Liver (tissue), 3 donors: Measurements from ENCODE around the gene BCL7B.

ENCODE experiments used
- FOXA1 ChIP-seq: IDR thresholded peaks from 2 replicates; pipeline ENCODE4 v1.6.1; 2016; ENCODE audit warnings: antibody characterized with exemption
- HNF4G ChIP-seq: IDR thresholded peaks from 2 replicates; pipeline ENCODE4 v1.6.1; 2016; ENCODE audit warnings: antibody characterized with exemption
- JUND ChIP-seq, 2 donors: IDR thresholded peaks; 2 replicates each; pipeline ENCODE4 v1.6.1; 2016; ENCODE audit warnings: antibody characterized with exemption in 2 of 2
- RAD21 ChIP-seq, 2 donors: IDR thresholded peaks; 2 replicates each; pipeline ENCODE4 v1.6.1; 2016; ENCODE audit warnings: antibody characterized with exemption in 2 of 2, mild to moderate bottlenecking in 2 of 2
- RXRA ChIP-seq, 2 donors: IDR thresholded peaks; 2 replicates each; pipeline ENCODE4 v1.6.1; 2017 to 2018; ENCODE audit warnings: antibody characterized with exemption in 2 of 2, mild to moderate bottlenecking in 1 of 2
- TAF1 ChIP-seq: conservative IDR thresholded peaks from 2 replicates; pipeline ENCODE4 v1.6.1; 2016; ENCODE audit warnings: antibody characterized with exemption, mild to moderate bottlenecking
- YY1 ChIP-seq: IDR thresholded peaks from 2 replicates; pipeline ENCODE4 v1.6.1; 2016; ENCODE audit warnings: antibody characterized with exemption, mild to moderate bottlenecking
- TF ChIP-seq, protein P1 (sequence below): fragments of 150-350 bp; IDR thresholded peaks from 2 replicates; pipeline ENCODE4 v1.5.1; 2017; ENCODE audit warnings: improper control_type of control experiment, low read depth, low read length; ENCODE audit not compliant: missing input control
- TF ChIP-seq, protein P2 (sequence below): IDR thresholded peaks from 2 replicates; pipeline ENCODE4 v1.6.1; 2016; ENCODE audit warnings: antibody characterized with exemption
- TF ChIP-seq, protein P3 (sequence below): IDR thresholded peaks from 2 replicates; pipeline ENCODE4 v1.6.1; 2016; ENCODE audit warnings: antibody characterized with exemption, mild to moderate bottlenecking
- TF ChIP-seq, protein P4 (sequence below): IDR thresholded peaks from 2 replicates; pipeline ENCODE4 v1.6.1; 2016; ENCODE audit warnings: antibody characterized with exemption
- donor health status: healthy.
- donor health status: healthy.

DNA sequence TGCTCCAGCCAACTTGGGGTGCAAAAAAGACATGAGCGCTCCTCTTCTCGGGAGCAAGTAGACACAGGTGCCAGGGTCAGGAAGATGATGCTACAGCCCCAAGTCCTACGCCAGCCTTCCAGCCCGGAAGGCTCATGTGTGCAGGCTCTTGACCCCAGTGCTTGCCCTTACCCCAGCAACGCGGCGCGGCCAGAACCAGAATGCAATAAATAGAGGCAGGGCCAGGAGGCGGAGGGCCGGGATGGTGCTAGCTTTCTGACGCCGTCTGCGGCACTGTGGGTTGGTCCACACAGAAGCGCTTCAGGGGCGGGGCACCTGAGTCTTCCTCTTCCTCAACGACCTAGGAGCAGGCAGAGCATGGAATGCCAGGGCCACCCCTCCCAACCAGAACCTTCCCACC, 20.4 kb downstream of the BCL7B start:
- TF ChIP-seq, protein P1, sequence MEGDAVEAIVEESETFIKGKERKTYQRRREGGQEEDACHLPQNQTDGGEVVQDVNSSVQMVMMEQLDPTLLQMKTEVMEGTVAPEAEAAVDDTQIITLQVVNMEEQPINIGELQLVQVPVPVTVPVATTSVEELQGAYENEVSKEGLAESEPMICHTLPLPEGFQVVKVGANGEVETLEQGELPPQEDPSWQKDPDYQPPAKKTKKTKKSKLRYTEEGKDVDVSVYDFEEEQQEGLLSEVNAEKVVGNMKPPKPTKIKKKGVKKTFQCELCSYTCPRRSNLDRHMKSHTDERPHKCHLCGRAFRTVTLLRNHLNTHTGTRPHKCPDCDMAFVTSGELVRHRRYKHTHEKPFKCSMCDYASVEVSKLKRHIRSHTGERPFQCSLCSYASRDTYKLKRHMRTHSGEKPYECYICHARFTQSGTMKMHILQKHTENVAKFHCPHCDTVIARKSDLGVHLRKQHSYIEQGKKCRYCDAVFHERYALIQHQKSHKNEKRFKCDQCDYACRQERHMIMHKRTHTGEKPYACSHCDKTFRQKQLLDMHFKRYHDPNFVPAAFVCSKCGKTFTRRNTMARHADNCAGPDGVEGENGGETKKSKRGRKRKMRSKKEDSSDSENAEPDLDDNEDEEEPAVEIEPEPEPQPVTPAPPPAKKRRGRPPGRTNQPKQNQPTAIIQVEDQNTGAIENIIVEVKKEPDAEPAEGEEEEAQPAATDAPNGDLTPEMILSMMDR, result no peak
- TF ChIP-seq RXRA (IDR thresholded peaks at IDR 0.05) (no peak), HNF4G (no peak), RAD21 (IDR thresholded peaks at IDR 0.05) (no peak), JUND (IDR thresholded peaks at IDR 0.05) (no peak), TAF1 (no peak), YY1 (no peak), FOXA1 (no peak)
- TF ChIP-seq, protein P2, sequence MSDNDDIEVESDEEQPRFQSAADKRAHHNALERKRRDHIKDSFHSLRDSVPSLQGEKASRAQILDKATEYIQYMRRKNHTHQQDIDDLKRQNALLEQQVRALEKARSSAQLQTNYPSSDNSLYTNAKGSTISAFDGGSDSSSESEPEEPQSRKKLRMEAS, result no peak
- TF ChIP-seq, protein P3, sequence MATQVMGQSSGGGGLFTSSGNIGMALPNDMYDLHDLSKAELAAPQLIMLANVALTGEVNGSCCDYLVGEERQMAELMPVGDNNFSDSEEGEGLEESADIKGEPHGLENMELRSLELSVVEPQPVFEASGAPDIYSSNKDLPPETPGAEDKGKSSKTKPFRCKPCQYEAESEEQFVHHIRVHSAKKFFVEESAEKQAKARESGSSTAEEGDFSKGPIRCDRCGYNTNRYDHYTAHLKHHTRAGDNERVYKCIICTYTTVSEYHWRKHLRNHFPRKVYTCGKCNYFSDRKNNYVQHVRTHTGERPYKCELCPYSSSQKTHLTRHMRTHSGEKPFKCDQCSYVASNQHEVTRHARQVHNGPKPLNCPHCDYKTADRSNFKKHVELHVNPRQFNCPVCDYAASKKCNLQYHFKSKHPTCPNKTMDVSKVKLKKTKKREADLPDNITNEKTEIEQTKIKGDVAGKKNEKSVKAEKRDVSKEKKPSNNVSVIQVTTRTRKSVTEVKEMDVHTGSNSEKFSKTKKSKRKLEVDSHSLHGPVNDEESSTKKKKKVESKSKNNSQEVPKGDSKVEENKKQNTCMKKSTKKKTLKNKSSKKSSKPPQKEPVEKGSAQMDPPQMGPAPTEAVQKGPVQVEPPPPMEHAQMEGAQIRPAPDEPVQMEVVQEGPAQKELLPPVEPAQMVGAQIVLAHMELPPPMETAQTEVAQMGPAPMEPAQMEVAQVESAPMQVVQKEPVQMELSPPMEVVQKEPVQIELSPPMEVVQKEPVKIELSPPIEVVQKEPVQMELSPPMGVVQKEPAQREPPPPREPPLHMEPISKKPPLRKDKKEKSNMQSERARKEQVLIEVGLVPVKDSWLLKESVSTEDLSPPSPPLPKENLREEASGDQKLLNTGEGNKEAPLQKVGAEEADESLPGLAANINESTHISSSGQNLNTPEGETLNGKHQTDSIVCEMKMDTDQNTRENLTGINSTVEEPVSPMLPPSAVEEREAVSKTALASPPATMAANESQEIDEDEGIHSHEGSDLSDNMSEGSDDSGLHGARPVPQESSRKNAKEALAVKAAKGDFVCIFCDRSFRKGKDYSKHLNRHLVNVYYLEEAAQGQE, result no peak
- TF ChIP-seq, protein P4, sequence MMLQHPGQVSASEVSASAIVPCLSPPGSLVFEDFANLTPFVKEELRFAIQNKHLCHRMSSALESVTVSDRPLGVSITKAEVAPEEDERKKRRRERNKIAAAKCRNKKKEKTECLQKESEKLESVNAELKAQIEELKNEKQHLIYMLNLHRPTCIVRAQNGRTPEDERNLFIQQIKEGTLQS, result no peak
